ENCODE data around the gene DGKH. TPM values are rescaled to one million over a fixed set of nuclear protein-coding genes. Genes with fewer than 3 reads are reported as not detected.
A peak's percentile ranks its signal among the peaks of the same experiment; 100 is the strongest.
"Not testable (repeated sequence)": the region's sequence is repeated elsewhere in the genome, so short reads cannot be mapped to it uniquely, and the experiment has no call there.

The DGKH gene
- polyA plus RNA-seq, 3 donors = 5.1 to 10.1 (median 9.6) TPM

- no peak for DNase-seq
These were observed 23.4 kb downstream of the DGKH start for GRCh38 chr13:42071672-42072419.

DNA sequence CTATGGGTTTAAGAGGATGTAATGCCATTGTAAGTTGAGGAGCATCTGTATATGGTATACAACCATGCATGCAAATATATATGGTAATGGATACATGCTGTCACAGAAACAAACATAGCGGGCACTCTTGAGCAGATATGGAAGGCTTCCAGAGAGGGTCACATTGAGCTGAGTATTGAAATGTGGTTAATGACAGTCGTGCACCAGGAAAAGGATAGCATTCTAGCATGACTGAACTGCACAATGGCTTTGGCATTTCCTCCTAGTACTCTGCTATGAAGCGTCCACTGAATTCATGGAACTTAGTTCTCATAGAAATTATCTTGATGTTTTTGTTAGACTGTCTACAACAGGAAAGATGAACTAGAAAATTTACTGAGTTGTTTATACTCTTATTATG, 25.2 kb downstream of the DGKH start:
- DNase-seq = no peak

DNA sequence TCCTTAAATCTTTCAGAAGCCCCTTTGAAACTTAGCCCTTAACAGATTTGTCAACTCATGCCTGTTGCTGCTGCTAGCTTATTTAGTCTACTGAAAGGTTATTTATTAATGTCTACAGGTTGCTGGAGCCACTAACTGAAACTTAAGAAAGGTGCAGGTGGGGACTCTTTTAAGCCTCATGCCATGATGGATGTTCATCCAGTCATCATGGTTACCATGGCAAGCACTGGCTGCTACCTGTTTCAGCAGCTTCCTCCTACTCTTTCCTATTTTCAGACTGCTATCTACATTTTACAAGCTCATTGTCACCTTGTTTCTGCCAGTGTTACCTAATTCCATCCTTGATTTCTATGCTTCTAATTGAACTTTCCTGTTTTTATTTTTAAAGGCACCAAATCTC, 27.1 kb downstream of the DGKH start:
- no peak for DNase-seq

DNA sequence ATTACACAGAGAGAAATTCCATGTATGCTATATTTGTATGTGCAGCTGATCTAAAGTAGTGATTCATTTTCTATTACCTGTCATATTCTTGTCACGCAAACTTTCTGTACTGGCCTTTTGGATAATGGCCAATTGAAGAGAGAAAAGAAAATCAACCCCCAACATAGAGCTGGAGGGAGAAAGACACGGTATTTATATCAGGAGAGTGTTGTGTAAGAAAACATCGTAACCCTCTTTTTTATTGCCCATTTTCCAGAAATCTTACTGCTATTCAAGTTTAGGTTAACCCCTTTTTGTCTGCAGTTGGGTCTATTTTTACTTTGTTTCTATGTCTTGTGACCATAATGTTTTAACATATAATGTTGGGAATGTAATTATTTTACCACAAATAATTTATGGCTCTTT, 27.9 kb downstream of the DGKH start:
- no peak for DNase-seq

DNA sequence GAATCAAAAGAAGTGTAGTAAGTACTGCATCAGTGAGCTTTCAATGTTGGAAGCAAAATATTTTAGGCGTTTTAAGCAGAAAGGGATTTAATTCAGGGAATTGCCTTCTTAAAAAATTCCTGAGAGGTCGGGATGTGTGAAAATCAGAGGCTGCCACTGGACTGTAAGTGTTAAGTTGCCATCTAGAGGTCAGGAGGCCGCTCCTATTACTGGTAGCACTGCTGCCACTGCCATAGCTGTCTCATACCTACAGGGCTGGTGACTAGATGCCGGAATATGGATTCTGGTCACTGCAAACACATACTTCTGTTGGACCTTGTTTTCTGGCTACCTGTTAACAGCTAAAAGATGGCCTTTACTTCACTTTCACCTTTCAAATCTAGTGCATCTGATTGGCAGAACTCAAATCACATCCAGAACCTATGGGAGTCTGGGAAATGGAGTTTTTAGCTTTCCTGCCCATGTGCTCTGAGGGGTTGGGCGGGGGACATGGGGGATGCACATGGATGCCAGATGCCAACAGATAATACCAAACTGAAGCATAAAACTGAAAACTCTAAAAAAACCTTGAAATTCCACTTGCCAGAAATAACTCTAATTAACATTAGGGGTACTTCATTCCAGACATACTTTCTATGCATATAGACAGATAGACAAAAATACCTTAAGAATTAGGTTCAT, 29.8 kb downstream of the DGKH start:
- DNase-seq = no peak

DNA sequence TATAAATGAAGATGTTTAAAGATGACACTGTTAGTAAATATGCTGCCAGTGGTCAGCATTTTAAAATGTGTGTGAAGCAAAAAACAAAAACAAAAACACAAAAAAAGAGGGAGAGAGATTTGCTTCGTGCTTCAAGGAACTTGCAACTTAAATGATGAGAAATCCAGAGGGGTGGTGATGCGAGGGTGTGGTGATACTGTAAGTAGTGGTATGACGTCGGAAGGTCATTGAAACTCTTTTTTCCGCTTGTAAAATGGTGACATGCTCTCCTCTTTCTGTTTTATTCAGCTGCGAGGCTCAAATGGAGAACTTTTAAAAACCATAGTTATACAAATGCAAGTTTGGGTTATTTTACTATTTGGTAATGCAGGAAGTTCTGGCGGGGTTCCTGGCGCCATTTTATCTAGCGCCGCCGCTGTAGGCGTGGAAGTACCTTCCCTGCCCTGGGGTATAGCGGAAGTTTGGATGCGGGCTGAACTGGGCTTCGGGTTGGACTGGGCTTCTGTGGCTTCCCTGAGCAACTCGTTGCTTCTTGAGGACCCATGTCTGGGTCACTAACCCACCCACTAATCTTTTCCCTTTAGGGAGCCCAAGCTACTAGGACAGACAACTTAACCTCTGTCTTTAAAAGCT, 34.8 kb downstream of the DGKH start:
- DNase-seq = no peak

- DNase-seq = no peak
These were observed 36.3 kb downstream of the DGKH start for GRCh38 chr13:42084722-42085121.

- no peak for DNase-seq
These were observed 38.1 kb downstream of the DGKH start for GRCh38 chr13:42086582-42086981.

DNA sequence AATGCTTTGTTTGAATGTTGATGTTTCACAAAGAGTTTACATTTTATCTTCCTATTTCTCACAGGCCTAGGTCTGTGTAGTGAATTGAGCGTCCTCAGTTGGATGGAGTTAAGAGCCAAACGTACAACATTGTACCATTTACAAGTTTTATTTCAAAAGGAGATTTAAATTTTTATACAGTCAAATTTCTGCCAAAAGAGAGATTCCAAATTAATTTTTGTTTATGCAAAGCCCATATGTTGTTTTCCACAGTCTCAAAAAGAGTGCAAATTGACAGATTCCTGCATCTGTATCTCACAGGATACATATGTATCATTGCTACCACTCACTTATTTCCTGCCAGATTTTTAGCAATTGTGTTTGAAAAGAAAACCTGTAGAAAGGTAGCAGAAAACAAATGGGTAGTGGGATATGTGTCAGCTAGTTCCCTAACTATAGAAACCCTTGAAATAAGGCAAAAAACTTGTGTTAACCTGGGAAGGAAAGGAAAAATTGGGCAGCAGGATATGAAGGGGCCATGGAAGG, 46.1 kb downstream of the DGKH start:
- DNase-seq = no peak

DNA sequence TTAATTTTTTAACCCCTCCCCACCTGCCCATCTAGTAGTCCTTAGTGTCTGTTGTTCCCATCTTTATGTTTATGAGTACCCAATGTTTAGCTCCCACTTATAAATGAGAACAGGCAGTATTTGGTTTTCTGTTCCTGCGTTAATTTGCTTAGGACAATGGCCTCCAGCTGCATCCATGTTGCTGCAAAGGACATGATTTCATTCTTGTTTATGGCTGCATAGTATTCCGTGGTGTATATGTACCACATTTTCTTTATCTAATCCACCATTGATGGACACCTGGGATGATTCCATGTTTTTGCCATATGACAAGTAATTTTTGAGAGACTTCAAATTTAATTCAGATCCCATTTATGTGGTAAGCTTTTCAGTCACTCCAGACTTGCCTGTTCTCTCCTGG, 47.8 kb downstream of the DGKH start:
- not testable (repeated sequence) for DNase-seq

DNA sequence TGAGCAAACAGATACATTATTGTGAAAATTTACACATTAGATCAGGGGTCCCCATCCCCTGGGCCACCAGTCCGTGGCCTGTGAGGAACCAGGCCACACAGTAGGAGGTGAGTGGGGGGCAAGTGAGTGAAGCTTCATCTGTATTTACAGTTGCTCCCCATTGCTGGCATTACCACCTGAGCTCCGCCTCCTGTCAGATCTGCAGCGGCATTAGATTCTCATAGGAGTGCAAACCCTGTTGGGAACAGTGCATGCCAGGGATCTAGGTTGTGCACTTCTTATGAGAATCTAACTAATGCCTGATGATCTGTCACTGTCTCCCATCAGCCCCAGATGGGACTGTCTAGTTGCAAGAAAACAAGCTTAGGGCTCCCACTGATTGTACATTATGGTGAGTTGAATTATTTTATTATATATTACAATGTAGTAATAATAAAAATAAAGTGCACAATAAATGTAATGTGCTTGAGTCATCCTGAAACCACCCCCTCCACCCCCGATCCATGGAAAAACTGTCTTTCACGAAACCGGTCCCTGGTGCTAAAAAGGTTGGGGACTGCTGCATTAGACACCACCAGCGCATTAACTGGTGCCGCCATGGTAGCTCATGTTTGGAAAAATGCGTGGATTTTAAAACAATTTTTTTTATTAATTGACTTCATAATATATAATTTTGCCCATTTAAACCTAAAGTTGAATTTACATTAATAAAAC, 51.7 kb downstream of the DGKH start:
- DNase-seq = no peak

DNA sequence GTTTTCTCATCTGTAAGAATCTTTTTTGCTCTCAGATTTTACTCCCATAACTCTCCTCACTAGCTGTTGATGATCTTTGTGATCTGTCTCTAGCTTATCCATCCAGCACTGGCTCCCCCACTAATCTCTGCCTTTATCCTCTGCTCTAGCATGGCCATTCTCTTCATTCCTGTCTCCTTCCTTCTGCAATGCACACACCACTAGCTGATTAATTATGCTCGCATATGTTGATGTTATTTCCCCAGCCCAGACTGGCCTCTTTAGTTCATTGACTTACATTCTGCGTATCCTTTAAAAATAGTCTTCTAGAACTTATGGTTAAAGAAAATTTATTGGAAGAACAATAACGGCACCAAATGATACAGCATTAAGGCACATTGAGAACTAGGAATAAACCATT, 52.5 kb downstream of the DGKH start:
- DNase-seq = no peak

DNA sequence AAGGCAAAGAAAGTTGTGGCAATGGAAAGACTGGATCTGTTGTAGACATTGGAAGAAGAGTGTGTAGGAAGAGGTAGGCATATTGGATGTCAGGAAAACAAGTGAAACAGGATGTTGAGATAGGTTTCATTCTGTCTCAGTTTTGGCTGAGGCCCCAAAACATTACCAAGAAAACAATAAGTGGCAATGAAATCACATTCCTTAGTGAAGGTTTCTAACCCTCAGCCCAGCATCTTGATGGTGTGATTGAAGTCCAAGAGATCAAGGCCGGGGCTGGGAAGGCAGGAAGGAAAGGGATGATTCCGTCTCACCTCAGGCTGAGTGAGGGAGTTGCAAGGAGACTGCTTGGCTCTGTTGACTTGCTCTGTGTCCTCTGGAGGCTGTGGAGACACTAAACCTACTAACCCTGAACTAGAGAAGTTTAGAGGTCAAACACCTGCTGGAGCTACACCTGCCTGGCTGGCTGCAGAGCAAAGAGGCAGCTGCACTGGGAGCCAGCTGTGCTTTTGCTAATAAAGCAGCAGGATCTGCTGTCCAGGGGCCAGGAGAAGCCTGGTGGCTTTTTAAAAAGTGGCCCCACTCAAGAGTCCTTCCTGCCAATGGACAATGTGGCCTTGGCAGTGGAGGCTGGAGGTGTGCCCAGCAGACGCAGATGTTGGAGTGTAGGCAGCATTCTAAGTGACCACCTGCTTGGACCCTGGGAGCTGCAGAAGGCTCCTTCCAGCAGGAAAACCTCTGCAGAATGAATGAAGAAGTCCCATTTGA, 53.6 kb downstream of the DGKH start:
- DNase-seq = no peak

- no peak for DNase-seq
These were observed 54.8 kb downstream of the DGKH start for GRCh38 chr13:42102961-42103865.

GRCh38 chr13:42106998-42107397, 58.5 kb downstream of the DGKH start:
- DNase-seq = no peak

DNA sequence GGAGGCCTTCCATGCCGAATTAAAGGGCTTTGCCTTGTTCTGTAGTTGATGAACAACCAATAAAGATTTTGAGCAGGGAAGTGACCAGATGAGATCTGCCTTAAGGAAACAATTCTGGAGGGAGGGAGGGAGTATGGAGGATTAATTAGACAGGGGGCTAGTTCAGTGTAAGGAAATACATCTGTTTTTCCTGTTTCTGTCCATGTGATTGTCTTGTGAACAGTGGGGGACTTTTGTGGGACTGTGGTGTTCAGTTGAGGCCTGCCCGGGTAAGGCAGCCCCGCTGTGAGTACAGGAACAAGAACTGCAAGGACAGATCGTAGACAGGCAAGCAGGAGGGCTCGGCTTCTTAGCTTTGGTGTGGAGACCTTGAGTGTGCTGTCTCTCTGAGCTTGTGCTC, 59.0 kb downstream of the DGKH start:
- no peak for DNase-seq

DNA sequence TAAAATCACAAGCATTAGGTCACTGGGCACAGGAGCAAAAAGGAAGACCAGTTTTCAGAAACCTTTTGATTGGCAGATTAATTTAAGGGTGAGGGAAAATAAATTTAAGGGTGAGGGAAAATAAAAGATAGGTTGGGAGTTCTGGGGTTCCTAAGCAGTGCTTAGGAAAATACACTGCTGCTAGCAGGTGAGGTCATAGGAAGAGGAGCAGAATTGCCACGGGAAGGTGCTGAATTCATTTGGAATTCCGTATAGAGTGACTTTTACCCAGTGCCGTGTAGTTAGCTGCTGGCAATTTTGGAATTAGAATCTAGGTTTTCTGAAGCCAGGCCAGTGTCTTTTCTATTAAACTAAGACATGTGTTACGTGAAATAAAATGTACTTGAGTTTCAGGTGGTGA, 59.8 kb downstream of the DGKH start:
- no peak for DNase-seq

DNA sequence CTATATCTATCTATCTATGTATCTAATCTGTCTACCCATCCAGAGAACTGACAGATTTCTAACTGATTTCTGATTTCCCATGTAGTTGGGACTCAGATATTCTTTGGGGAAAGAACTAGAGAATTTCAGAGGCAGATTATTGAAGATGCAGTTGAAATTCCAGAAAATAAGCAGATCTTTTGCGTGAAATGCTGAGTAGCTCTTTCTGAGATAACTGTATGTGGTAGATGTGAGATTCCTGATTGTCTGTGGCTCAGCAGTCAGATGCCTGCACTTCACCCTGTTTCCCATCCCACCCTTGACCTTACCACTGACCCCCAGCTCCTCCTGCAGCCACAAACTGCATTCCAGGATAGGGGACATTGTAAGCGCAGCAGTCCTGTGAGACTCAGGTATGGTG, 61.5 kb downstream of the DGKH start:
- no peak for DNase-seq

DNA sequence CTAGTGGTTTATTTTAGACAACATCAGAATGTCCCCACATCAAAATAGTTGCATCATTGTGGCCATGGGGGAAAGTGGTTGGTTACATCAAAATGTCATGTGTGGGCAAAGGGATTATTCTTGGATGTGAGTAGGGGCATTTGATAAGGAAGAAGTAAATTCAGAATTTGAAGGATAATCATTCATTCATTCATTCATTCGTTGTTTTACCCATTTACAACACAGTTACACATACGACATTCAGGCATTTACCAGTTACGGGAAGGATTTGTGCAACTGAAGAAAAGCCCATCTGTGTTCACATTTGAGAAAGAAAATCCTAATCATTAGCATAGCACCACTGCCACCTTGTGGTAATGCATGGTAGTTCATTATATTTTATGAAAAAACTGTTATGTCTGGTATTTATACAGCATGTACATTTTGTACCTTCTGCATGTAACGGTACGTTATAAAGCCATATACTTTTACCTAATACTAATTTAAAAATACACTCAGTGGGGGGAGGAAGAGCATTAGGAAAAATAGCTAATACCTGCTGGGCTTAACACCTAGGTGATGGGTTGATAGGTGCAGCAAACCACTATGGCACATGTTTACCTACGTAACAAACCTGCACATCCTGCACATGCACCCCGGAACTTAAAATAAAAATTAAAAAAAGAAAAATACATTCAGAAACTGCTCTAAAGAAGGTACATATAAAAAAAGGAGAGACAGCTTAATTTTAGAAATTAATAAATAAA, 62.1 kb downstream of the DGKH start:
- DNase-seq = peak; percentile 75

DNA sequence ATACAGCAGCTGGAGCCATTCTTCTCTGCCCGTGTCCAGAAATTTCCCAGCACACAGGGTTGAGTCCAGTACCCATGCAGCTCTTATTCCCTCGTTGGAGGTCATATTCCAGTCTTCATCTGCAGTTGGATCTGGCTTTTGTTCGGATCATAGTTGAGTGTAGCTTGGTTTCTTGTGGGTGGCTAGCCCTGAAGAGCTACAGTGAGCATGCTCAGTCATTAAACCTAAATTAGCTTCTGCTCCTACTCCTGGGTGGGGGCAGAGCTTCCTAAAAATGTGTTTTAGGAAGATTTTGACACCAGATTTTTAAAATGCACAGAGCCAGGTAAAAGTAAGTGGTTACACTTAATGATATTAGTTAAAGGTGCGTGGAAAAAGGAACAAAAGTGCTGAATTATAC, 64.4 kb downstream of the DGKH start:
- DNase-seq = no peak

Measured in renal pelvis (tissue), 4 donors.